NCI-H1694 treated with DMSO at 0.1 percent for 48 hours (cell line): ENCODE data around the gene SERINC5.
A peak's percentile ranks its signal among the peaks of the same experiment; 100 is the strongest.
"Not testable (repeated sequence)": the region's sequence is repeated elsewhere in the genome, so short reads cannot be mapped to it uniquely, and the experiment has no call there.

Source experiments
- DNase-seq: peaks from one replicate; lab custom pipeline; 2025; lab: John Stamatoyannopoulos, UW

SERINC5 gene

GRCh38 chr5:80227979-80228596 lies 27.8 kb downstream of the SERINC5 start:
- DNase-seq: no peak

DNA sequence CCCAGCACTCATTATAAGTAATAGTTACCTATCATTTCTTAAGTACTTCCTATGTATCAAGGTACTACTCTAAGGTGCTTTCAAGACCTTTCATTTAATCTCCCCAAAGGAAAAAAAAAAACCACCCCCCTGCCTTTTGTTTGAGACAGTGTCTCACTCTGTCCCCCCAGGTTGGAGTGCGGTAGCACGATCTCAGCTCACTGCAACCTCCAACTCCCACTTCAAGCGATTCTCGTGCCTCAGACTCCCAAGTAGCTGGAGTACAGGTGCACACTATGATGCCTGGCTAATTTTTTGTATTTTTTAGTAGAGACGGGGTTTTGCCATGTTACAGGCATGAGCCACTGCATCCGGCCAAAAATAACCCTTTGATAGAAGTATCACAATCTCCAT lies 29.9 kb downstream of the SERINC5 start:
- DNase-seq: no peak

DNA sequence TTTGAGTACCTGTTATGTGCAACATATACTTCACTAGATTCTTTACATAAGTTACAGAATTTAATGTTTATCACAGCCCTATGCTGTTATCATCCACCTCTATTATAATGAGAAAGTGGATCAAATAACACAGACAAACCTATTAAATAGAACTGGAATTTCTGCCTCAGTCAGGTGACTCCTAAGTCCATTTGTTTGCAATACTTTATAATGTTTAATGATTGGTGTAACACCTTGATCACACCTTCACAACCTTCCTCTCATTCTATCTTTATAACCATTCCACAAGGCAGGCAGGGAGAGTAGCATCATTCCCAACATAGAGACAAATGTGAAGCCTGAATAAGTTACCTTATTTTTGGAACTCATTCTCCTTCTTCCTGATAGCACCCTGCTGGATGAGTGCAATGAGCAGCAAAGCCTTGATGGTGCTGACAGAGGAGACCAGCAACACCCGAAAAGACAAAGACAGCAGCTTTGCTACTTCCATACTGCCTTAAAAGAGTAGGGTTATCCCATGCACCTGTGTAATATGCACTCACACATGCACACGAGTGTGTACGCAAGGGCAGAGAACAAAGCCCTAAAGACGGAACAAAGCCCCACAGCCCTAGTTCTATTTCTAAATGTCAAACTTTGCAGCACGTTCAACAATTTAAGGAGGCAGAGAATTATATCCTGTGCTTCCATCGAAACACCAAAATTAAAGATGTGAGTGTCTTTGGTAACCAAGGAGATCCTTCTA lies 30.5 kb downstream of the SERINC5 start:
- DNase-seq: no peak

DNA sequence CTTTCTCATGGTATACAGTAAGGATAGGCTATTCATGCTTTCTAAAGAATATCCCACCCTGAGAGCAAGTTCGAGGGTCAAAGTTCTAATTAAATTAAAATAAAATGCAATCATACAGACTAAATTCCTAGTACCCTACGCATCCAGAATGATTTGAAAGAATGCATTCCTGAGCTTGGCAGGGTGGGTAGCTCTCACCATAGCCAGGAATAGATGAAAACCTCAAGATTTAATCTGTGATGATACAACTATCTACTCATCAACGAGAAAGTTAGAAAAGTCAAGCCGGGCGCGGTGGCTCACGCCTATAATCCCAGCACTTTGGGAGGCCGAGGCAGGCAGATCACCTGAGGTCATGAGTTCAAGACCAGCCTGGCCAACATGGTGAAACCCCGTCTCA lies 32.3 kb downstream of the SERINC5 start:
- DNase-seq: no peak

DNA sequence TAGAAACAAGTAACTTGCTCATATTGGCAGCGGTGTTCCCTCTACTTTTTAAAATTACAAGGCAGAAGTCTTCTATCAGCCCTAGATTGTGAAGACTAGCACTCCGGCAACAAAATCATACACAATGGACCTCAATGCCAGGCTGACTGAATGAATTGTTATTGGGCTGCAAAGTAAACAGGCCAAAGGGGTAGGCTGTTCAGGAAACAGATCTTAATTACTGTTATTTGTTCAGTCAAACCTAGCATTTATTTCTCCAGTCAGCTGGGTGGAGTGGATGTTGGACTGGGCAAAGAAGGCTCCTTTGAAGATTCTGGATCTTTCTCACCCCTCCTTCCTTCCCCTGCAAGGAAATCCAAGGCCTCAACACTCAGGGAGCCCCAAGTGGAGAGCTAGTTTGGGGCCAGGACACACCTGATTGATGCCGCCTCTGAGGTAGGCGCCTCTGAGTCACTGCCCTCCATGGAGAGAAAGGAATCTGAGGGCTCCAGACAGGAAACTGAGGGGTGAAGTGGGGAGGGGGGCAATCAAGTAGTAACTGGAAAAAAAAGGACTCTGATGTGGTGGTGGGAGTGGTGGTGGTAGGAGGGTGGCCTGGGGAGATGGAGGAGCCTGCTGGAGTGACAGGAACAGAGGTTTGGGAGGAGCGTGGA lies 35.5 kb downstream of the SERINC5 start:
- no peak for DNase-seq

DNA sequence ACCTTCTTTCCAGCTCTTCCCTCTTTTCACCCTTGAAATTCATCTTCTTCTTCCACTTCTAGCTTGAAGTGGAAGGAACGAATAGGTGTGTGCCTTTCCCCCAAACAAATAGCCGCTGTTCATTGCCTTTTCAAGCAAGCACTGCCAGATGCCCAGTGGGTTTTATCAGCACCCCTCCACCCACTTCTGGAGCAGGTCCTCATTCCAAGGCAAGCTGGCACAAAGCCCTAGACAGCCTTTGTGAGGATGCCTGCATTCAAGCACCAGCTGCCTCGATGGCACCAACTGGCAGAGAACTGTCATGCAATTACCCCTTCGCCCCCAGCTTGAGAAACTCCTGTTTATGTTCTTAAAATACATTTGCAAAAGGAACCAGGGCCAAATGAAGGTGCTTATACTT lies 36.5 kb downstream of the SERINC5 start:
- DNase-seq: no peak

DNA sequence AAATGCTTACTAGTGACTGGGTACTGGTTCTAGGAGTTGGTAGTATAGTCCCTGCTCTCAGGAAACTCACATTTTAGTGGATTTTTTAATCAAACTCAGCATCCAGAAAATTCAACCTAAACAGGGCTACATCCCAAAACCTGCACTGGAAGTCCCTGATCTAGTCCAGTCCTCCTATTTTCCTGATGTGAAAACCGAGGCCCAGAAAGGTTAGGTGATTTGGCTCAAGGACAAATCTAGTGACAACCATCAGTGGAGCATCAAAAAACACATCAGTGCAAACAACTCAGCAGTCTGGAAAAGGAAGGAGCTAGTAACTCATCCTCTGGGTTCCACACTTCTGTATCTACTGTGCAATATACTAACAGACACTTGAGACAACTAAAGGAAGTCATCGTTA lies 38.2 kb downstream of the SERINC5 start:
- DNase-seq: peak; percentile 52

GRCh38 chr5:80216753-80217596 lies 38.9 kb downstream of the SERINC5 start:
- peak; percentile 88 for DNase-seq

DNA sequence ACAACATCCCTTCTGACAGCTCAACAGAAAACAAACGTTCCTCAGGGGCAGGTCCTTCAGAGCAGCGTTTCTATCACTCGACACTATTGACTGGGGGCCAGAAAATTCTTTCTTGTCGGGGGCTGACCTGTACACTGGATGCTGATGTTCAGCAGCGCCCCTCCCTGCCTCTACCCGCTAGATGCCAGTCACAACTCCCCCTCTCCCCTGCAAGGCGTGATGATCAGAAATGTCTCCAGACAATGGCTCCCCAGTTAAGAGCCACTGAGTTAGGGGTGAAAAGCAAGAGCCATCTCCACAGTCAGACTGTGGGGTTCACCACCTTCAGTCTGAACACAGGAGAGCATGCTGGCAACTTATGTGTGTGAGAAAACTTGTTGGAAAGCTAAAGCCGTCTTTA lies 39.8 kb downstream of the SERINC5 start:
- DNase-seq: no peak

GRCh38 chr5:80215523-80215922 lies 40.3 kb downstream of the SERINC5 start:
- no peak for DNase-seq

GRCh38 chr5:80213466-80213865 lies 42.4 kb downstream of the SERINC5 start:
- no peak for DNase-seq

DNA sequence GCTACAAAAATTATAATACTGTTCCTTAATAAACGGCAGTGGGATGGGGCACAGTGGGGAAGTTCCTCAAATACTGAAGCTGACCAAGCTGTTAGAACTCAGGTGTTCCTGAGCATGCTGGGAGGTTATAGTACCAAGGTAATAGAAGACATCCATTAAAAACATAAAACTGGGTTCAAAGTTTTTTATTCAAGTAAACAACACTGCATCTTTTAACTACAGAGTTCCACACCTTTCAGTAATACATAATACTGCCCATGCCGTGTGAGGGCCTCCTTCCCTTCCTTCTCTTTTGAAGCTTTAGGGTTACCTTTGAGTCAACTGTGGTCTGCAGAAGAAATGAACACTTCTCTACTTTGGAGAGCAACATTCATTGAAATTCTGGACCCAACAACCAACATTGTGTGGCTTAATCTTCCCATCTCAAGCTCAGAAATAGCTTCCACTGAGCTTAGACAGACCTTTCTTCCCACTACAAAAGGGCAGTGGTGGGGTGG lies 43.6 kb downstream of the SERINC5 start:
- DNase-seq: no peak

DNA sequence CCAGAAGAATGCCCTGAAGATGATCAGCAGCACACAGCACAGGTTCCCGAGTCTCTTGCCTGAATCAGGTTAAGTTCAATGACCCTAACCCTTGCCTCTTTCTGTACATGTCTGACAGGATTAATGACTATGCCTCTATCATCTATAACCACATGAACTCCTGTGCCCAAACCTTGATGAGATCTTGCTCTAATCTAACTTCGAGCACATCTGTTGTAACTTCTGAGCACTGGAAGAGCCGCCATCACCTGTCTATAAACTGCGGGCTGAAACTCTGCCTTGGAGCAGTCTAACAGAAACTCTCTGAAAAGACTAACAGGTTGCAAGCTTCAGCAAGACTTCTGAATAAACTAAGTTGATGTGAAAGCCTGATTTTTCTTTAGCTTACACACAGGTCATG lies 44.5 kb downstream of the SERINC5 start:
- no peak for DNase-seq

DNA sequence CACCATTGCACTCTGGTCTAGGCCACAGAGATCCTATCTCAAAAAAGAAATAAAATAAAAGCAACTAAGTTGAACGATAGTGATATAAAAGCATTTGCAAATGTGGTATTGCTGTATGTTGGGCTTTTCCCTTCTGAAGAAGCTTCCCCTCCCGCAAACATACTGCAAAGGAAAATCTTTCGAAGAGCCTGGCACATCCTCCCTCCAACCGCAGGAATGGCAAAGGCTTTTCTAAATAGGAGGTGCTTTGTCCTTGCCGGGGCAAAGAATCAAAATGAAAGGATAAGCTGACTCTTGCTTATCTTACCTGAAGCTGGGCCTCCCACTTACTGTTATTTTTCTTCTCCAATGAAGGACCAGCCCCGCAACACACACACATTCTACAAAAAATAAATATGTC lies 45.8 kb downstream of the SERINC5 start:
- DNase-seq: no peak

GRCh38 chr5:80208381-80208780 lies 47.5 kb downstream of the SERINC5 start:
- no peak for DNase-seq

GRCh38 chr5:80207832-80208231 lies 48.0 kb downstream of the SERINC5 start:
- DNase-seq: no peak

DNA sequence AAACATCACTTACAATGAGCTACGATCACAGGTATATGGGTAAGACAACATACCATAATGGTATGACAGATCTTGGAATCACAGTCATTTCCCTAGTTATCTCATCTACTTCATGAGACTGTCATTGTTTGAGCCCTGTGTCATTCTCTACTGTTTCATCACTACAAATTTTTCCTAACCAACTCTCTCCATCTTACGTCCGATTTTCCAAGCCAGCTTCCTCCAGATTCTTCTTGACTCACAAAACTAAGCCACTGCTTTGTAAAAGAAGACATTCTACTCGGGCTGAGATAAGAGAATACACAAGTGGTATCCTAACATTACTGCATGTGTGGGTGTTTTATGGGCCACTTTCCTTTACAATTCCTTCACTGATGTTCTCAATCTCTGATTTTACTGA lies 49.6 kb downstream of the SERINC5 start:
- DNase-seq: no peak

- DNase-seq: no peak
Measured at GRCh38 chr5:80205846-80206245, 50.0 kb downstream of the SERINC5 start.

DNA sequence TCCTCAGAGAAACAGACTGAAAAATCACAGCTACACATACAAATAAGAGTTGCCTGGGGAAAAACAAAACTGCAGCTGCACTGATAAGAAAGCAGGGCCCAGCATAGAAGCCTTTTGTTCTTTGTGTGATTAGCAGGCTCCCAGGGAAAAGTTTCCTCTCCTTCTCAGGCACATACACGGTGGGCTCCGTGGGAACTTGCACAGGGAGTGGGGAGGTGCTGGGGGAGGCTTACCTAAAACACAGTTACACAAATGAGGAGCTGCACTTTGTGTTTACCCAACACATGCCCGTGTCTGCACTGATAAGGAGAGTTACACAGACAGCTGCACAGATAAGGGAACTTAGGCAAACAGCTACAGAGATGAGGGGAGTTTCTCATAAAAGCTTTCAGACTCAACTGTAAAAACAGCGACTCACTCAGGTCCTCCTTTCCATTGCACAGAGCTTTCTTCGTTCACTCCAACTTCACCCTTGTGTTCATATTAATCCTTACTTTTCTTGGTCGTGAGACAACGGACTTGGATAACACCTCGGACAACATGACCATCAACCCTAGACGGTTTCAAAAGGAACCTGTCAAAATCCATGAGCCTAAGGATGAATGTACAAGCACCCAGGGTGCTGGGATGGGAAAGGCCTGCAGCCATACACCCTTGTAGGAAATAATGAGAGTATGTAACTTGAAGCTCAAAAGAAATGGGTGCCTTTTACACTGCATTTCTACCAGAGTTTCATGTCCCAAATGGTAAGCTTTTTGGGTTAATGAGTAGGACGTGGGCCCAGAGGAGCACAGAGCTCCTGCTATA lies 50.8 kb downstream of the SERINC5 start:
- DNase-seq: no peak

GRCh38 chr5:80201763-80202162 lies 54.1 kb downstream of the SERINC5 start:
- not testable (repeated sequence) for DNase-seq

- DNase-seq: no peak
Measured at GRCh38 chr5:80198920-80199319, 56.9 kb downstream of the SERINC5 start.
